GM12864 (cell line): ENCODE measurements around the gene SBF1.
"Not testable (repeated sequence)": the region's sequence is repeated elsewhere in the genome, so short reads cannot be mapped to it uniquely, and the experiment has no call there.

Source experiments
- DNase-seq: peaks from one replicate; pipeline ENCODE4 v3.0.0-alpha.2; 2011; ENCODE audit warnings: low read depth
- H3K4me3 ChIP-seq: 2 replicates; pipeline ENCODE4 v1.5.1; 2011; ENCODE audit warnings: mild to moderate bottlenecking, low read depth, low read length, control low read depth
- TF ChIP-seq, protein P1 (sequence below): IDR thresholded peaks from 2 replicates; pipeline ENCODE4 v1.5.1; 2011; ENCODE audit warnings: low read depth, mild to moderate bottlenecking, moderate library complexity, low read length, control low read depth, inconsistent platforms; ENCODE audit errors: missing control alignments

The SBF1 gene

DNA sequence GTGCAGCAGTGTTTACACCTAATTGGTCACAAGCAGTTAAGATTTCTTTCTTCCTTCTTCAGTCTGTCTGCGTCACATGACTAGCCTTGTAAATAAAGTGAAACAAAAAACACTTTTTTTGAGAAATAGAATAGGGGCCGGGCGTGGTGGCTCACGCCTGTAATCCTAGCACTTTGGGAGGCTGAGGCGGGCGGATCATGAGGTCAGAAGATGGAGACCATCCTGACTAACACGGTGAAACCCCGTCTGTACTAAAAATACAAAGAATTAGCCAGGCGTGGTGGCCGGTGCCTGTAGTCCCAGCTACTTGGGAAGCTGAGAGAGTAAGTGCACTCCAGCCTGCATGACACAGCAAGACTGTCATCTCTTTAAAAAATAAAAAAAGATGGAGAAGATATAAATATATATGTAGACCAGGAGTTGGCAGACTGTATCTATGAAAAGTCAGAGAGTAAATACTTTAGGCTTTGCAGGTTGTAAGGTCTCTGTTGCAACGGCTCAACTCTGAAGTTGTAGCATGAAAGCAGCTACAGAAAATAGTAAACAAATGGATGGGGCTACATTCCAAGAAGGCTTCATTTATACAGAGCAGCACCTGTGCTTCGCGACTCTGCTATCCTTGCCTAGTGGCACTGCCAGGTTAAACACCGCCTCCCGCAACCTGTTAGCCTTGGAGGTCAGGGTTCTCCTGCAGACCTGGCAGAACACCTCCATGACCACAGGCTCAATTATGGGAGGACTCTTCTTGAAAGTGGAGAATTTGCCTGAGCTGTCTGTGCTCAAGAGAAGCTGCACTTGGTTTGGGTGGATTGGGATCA, 75.8 kb downstream of the SBF1 start:
- TF ChIP-seq, protein P1, sequence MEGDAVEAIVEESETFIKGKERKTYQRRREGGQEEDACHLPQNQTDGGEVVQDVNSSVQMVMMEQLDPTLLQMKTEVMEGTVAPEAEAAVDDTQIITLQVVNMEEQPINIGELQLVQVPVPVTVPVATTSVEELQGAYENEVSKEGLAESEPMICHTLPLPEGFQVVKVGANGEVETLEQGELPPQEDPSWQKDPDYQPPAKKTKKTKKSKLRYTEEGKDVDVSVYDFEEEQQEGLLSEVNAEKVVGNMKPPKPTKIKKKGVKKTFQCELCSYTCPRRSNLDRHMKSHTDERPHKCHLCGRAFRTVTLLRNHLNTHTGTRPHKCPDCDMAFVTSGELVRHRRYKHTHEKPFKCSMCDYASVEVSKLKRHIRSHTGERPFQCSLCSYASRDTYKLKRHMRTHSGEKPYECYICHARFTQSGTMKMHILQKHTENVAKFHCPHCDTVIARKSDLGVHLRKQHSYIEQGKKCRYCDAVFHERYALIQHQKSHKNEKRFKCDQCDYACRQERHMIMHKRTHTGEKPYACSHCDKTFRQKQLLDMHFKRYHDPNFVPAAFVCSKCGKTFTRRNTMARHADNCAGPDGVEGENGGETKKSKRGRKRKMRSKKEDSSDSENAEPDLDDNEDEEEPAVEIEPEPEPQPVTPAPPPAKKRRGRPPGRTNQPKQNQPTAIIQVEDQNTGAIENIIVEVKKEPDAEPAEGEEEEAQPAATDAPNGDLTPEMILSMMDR = no peak
- no peak overlapping the region for H3K4me3 ChIP-seq
- DNase-seq = no peak

DNA sequence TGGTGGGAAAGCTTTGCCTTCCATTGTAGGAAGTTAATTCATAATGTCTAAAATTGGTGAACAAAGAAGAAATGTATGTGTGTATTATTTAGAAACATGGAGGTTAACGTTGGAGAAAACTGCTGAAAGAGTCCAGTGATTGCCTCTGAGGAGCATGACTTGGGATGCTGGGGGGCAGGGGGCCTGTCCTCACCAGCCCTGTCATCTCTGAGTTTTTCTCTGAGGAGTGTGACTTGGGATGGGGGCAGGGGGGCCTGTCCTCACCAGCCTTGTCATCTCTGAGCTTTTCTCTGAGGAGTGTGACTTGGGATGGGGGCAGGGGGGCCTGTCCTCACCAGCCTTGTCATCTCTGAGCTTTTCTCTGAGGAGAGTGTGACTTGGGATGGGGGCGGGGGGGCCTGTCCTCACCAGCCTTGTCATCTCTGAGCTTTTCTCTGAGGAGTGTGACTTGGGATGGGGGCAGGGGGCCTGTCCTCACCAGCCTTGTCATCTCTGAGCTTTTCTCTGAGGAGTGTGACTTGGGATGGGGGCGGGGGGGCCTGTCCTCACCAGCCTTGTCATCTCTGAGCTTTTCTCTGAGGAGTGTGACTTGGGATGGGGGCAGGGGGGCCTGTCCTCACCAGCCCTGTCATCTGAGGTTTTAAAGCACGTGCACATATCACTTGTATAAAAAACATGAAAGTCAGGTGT, 77.3 kb downstream of the SBF1 start:
- not testable (repeated sequence) for H3K4me3 ChIP-seq, DNase-seq

DNA sequence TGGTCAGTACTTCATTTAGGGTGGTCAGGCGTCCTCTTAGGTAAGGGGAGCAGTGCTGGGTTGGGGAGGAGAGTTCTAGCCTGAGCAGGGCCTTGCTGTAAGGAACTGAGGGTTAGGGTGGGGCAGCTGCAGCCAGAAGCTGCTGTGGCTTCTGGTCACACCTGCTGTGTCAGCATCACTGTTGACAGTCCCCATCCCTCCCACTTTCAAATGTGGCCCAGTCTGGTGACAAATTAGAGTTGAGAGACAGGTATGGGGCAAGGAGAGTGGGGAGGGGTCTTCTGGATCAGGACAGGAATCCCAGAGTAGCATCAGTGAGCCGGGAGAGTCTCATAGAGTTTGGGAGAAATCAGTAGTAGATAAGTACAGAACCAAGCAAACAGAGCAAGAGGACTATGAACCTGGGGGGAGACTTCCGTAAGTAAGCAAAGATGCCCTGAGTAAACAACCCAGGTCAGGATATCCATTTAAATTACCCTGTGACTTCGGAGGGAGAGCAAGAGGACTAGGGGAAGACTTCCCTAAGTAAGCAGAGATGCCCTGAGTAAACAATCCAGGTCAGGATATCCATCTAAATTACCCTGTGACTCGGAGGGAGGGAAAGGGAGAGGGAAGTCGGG, 78.0 kb downstream of the SBF1 start:
- TF ChIP-seq, protein P1 = no peak
- DNase-seq = no peak
- H3K4me3 ChIP-seq = no peak overlapping the region
